Mesendoderm (in vitro differentiated cells): ENCODE data around the gene PRKCSH.
"Not testable (repeated sequence)": the region's sequence is repeated elsewhere in the genome, so short reads cannot be mapped to it uniquely, and the experiment has no call there.

Source experiments
- DNase-seq: peaks from one replicate; pipeline ENCODE4 v3.0.0; 2013
- H2AK5ac ChIP-seq: 2 replicates; pipeline ENCODE4 v1.6.1; 2013; ENCODE audit warnings: low read length, inconsistent platforms
- H2BK120ac ChIP-seq: 2 replicates; pipeline ENCODE4 v1.6.1; 2013; ENCODE audit warnings: low read depth, mild to moderate bottlenecking, low read length, moderate library complexity, mixed read lengths
- H2BK15ac ChIP-seq: replicated peaks from 2 replicates; pipeline ENCODE4 v1.6.1; 2013; ENCODE audit warnings: low read depth, mild to moderate bottlenecking, moderate library complexity
- H2BK5ac ChIP-seq: 2 replicates; pipeline ENCODE4 v1.6.1; 2013; ENCODE audit warnings: low read length, inconsistent platforms
- H3K18ac ChIP-seq: 2 replicates; pipeline ENCODE4 v1.6.1; 2013; ENCODE audit warnings: mild to moderate bottlenecking, low read length, mixed read lengths
- H3K23ac ChIP-seq: one replicate; pipeline ENCODE4 v1.6.1; 2013; ENCODE audit warnings: low read length
- H3K27ac ChIP-seq: 2 replicates; pipeline ENCODE4 v1.5.1; 2013; ENCODE audit warnings: low read depth, mild to moderate bottlenecking, inconsistent platforms, low read length, moderate library complexity
- H3K27me3 ChIP-seq: 2 replicates; pipeline ENCODE4 v1.6.1; 2013; ENCODE audit warnings: low read length, control low read depth, mild to moderate bottlenecking, inconsistent platforms; ENCODE audit not compliant: insufficient read depth, poor library complexity
- H3K36me3 ChIP-seq: 2 replicates; pipeline ENCODE4 v1.6.1; 2013; ENCODE audit warnings: low read length, inconsistent platforms; ENCODE audit not compliant: control insufficient read depth, insufficient read depth
- H3K4ac ChIP-seq: one replicate; pipeline ENCODE4 v1.6.1; 2013; ENCODE audit warnings: low read depth, mild to moderate bottlenecking, low read length, moderate library complexity
- H3K4me1 ChIP-seq: 2 replicates; pipeline ENCODE4 v1.6.1; 2013; ENCODE audit warnings: low read depth, low read length, inconsistent platforms; ENCODE audit not compliant: control insufficient read depth
- H3K4me2 ChIP-seq: 2 replicates; pipeline ENCODE4 v1.6.1; 2013; ENCODE audit warnings: low read length
- H3K4me3 ChIP-seq: 2 replicates; pipeline ENCODE4 v1.5.1; 2013; ENCODE audit warnings: mild to moderate bottlenecking, low read length
- H3K56ac ChIP-seq: one replicate; pipeline ENCODE4 v1.6.1; 2013; ENCODE audit warnings: low read length
- H3K79me1 ChIP-seq: 2 replicates; pipeline ENCODE4 v1.6.1; 2013; ENCODE audit warnings: low read length, inconsistent platforms
- H3K79me2 ChIP-seq: 2 replicates; pipeline ENCODE4 v1.6.1; 2013; ENCODE audit warnings: mild to moderate bottlenecking, low read length; ENCODE audit not compliant: control insufficient read depth, insufficient read depth
- H3K9ac ChIP-seq: 2 replicates; pipeline ENCODE4 v1.6.1; 2013; ENCODE audit warnings: low read length, inconsistent platforms
- H4K5ac ChIP-seq: one replicate; pipeline ENCODE4 v1.6.1; 2013; ENCODE audit warnings: low read length
- H4K8ac ChIP-seq: one replicate; pipeline ENCODE4 v1.6.1; 2013; ENCODE audit warnings: low read depth, mild to moderate bottlenecking, control low read depth, low read length, moderate library complexity
- WGBS: extraction: QIAGEN DNeasy Blood & Tissue Kit; methylation state at CpG from one replicate; pipeline ENCODE4 v1.1.7; 2013; ENCODE audit warnings: low lambda C conversion rate, missing lambda C conversion rate; ENCODE audit not compliant: insufficient coverage; ENCODE audit errors: extremely low coverage; 5-methylcytosine and 5-hydroxymethylcytosine counted together

PRKCSH gene

GRCh38 chr19:11406703-11407236 lies 28.7 kb upstream of the PRKCSH start:
- H2AK5ac ChIP-seq, H2BK15ac ChIP-seq, DNase-seq, H3K4me1 ChIP-seq, H3K4me2 ChIP-seq, H3K18ac ChIP-seq, H3K4ac ChIP-seq, H3K79me1 ChIP-seq, H3K36me3 ChIP-seq, H3K4me3 ChIP-seq, H3K23ac ChIP-seq, H2BK120ac ChIP-seq, H3K27ac ChIP-seq, H2BK5ac ChIP-seq, H4K5ac ChIP-seq, H3K27me3 ChIP-seq, H3K79me2 ChIP-seq, H4K8ac ChIP-seq: not testable (repeated sequence)
- Histone ChIP-seq H3K9ac (peak overlapping the region; percentile 47), H3K56ac (peak overlapping the region; percentile 61)
- WGBS: no CpG with 5 or more reads among the region's 12 CpGs

- Histone ChIP-seq H3K9ac (no peak overlapping the region), H3K36me3 (no peaks in the 10 kb centered on the region), H3K79me1 (no peaks in the 10 kb centered on the region)
Observed at GRCh38 chr19:11408591-11408990, 26.8 kb upstream of the PRKCSH start.

GRCh38 chr19:11410682-11411081 lies 24.8 kb upstream of the PRKCSH start:
- no peak overlapping the region for H3K4ac ChIP-seq
- WGBS: no CpG with 5 or more reads among the region's 8 CpGs
- H2BK15ac ChIP-seq: no peak overlapping the region
- no peak overlapping the region for H2BK5ac ChIP-seq
- H3K23ac ChIP-seq: no peak overlapping the region
- DNase-seq: peak; percentile 87
- no peak overlapping the region for H3K4me2 ChIP-seq
- no peak overlapping the region for H2AK5ac ChIP-seq
- no peaks in the 10 kb centered on the region for H3K27me3 ChIP-seq
- H3K4me1 ChIP-seq: no peaks in the 10 kb centered on the region
- H3K79me1 ChIP-seq: no peaks in the 10 kb centered on the region
- no peak overlapping the region for H3K56ac ChIP-seq
- H4K5ac ChIP-seq: no peak overlapping the region
- no peak overlapping the region for H2BK120ac ChIP-seq
- no peak overlapping the region for H4K8ac ChIP-seq
- no peak overlapping the region for H3K9ac ChIP-seq
- no peak overlapping the region for H3K18ac ChIP-seq
- no peaks in the 10 kb centered on the region for H3K79me2 ChIP-seq
- no peaks in the 10 kb centered on the region for H3K36me3 ChIP-seq
- no peak overlapping the region for H3K27ac ChIP-seq
- H3K4me3 ChIP-seq: no peak overlapping the region

More at GRCh38 chr19:11408591-11408990, 26.8 kb upstream of the PRKCSH start:
- H2BK120ac ChIP-seq: no peak overlapping the region
- WGBS: no CpG with 5 or more reads among the region's 4 CpGs
- H2BK15ac ChIP-seq: no peak overlapping the region
- no peak overlapping the region for H3K4me3 ChIP-seq
- no peaks in the 10 kb centered on the region for H3K79me2 ChIP-seq
- no peak overlapping the region for H3K56ac ChIP-seq
- no peak overlapping the region for H3K4ac ChIP-seq
- no peak overlapping the region for H3K4me2 ChIP-seq
- H3K23ac ChIP-seq: no peak overlapping the region
- H3K4me1 ChIP-seq: no peaks in the 10 kb centered on the region
- H3K18ac ChIP-seq: no peak overlapping the region
- no peak overlapping the region for H4K8ac ChIP-seq
- no peak overlapping the region for H2AK5ac ChIP-seq
- no peak for DNase-seq
- no peaks in the 10 kb centered on the region for H3K27me3 ChIP-seq
- H2BK5ac ChIP-seq: no peak overlapping the region
- no peak overlapping the region for H4K5ac ChIP-seq
- no peak overlapping the region for H3K27ac ChIP-seq

- H3K27me3 ChIP-seq: no peaks in the 10 kb centered on the region
Observed at GRCh38 chr19:11414544-11414943, 20.9 kb upstream of the PRKCSH start.

GRCh38 chr19:11416346-11417052 lies 18.9 kb upstream of the PRKCSH start:
- Histone ChIP-seq H3K4me3 (no peak overlapping the region), H3K4me2 (no peak overlapping the region), H3K27ac (no peak overlapping the region), H2BK120ac (no peak overlapping the region), H3K9ac (no peak overlapping the region), H3K4me1 (peaks cover 2% of the 10 kb centered on the region), H3K4ac (no peak overlapping the region), H3K79me1 (no peaks in the 10 kb centered on the region), H4K5ac (no peak overlapping the region), H3K79me2 (no peaks in the 10 kb centered on the region), H2BK15ac (no peak overlapping the region), H3K23ac (no peak overlapping the region), H3K36me3 (no peaks in the 10 kb centered on the region), H2AK5ac (no peak overlapping the region), H3K18ac (no peak overlapping the region), H2BK5ac (no peak overlapping the region), H3K27me3 (peaks cover 3% of the 10 kb centered on the region), H3K56ac (no peak overlapping the region), H4K8ac (no peak overlapping the region)
- no CpG with 5 or more reads among the region's 17 CpGs for WGBS
- no peak for DNase-seq

More at GRCh38 chr19:11414544-11414943, 20.9 kb upstream of the PRKCSH start:
- H3K9ac ChIP-seq: no peak overlapping the region
- no peaks in the 10 kb centered on the region for H3K4me1 ChIP-seq
- no peak overlapping the region for H2AK5ac ChIP-seq
- no peak overlapping the region for H2BK15ac ChIP-seq
- no peak overlapping the region for H3K27ac ChIP-seq
- no peak overlapping the region for H3K4ac ChIP-seq
- H3K56ac ChIP-seq: no peak overlapping the region
- no CpG with 5 or more reads among the region's 2 CpGs for WGBS
- no peak overlapping the region for H2BK120ac ChIP-seq
- no peak overlapping the region for H3K23ac ChIP-seq
- no peak overlapping the region for H3K4me3 ChIP-seq
- no peak overlapping the region for H3K4me2 ChIP-seq
- H3K18ac ChIP-seq: no peak overlapping the region
- H4K8ac ChIP-seq: no peak overlapping the region
- H4K5ac ChIP-seq: no peak overlapping the region
- H3K36me3 ChIP-seq: no peaks in the 10 kb centered on the region
- no peaks in the 10 kb centered on the region for H3K79me2 ChIP-seq
- no peak overlapping the region for H2BK5ac ChIP-seq
- DNase-seq: no peak
- no peaks in the 10 kb centered on the region for H3K79me1 ChIP-seq
